ENCODE results near the gene NPHP4. TPM values are rescaled to one million over a fixed set of nuclear protein-coding genes. Genes with fewer than 3 reads are reported as not detected.

NPHP4 gene
- total and polyA plus RNA-seq, 9 of the 15 experiments (the other 6 are each of a cell fraction or from before 2014, with no cell fraction given): 0.52 to 26.2 (median 6.7) TPM

DNA sequence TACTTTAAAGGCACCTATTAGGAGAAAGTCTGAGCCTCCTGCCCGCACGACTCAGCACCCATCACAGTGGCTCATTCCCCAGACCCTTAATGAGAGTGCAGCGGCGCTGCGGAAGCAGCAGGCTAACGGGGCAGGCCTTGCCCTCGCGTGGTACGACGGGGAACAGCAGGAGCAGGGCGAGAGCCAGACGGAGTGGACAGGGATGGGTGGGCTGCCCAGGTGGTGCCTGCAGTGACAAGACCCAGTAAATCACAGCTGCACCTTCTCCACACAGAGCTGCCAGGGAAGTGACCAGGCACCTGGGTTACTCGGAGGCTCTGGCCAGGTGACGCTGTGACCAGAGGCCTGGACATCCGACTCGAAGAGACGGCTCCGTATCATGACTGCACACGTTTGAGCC is 131.9 kb downstream of the NPHP4 start:
- DNase-seq (ENCODE audit: extremely low read depth in 1 of 4, low spot score in 3 of 4) (no peak), FAIRE-seq (no peak), ATAC-seq (no peak)
- no peaks in the 10 kb centered on the region for H3K9me1 ChIP-seq (ENCODE audit: control insufficient read depth, insufficient read depth, low read length)
- H2AFZ ChIP-seq (ENCODE audit: low read depth, low read length): no peak overlapping the region
- no peaks in the 10 kb centered on the region for H3K79me2 ChIP-seq (ENCODE audit: control insufficient read depth, insufficient read depth, low read length)
- H3K4me1 ChIP-seq (replicated peaks in 1 of 2; ENCODE audit: control insufficient read depth in 2 of 2, insufficient read depth in 2 of 2, low read length in 2 of 2): peaks cover 0 to 20% of the 10 kb centered on the region in 2 experiments; a peak in 1 of 5 replicates
- intact Hi-C loops (cut with micrococcal nuclease) (no loop called here), in situ Hi-C loops (cut with MboI) (no loop called here)
- no TSS peak for BruUV-seq (replicated peaks)
- H3K27me3 ChIP-seq (ENCODE audit: control insufficient read depth in 2 of 2, insufficient read depth in 2 of 2, low read length in 2 of 2): 0 out of 5 replicates have a peak, but pooled peaks cover 0 to 3% of the 10 kb centered on the region in 2 experiments
- H4K20me1 ChIP-seq (replicated peaks; ENCODE audit: control insufficient read depth, insufficient read depth, low read length): no peaks in the 10 kb centered on the region; the same call in 1 of the 2 replicates
- no peak overlapping the region; a peak in 1 of 4 replicates for H3K9ac ChIP-seq (ENCODE audit: insufficient read depth in 1 of 2, low read depth in 2 of 2, low read length in 2 of 2)
- H3K9me3 ChIP-seq (replicated peaks; ENCODE audit: control insufficient read depth, insufficient read depth, low read depth, low read length): no peaks in the 10 kb centered on the region
- POLR2A ChIA-PET: no interaction called here
- WGBS (ENCODE audit: insufficient coverage, low coverage, missing lambda C conversion rate): 72% methylated on average over 19 of the region's 19 CpGs
- H3K27ac ChIP-seq (ENCODE audit: extremely low read depth, low read depth, low read length): no peak overlapping the region
- no peak overlapping the region for H3K4me2 ChIP-seq (ENCODE audit: insufficient read depth, low read length)
- CTCF ChIA-PET (ENCODE audit: low intra/inter-chr PET ratio): no interaction called here
- no peak for TF ChIP-seq GATA2 (CRISPR knock-in tag; IDR thresholded peaks at IDR 0.05)
- no peak for TF ChIP-seq POLR2H (tag; IDR thresholded peaks at IDR 0.05; ENCODE audit: low read depth)
- TF ChIP-seq ETV1 (tag; conservative IDR thresholded peaks at IDR 0.05; ENCODE audit: low read depth): no peak
- TF ChIP-seq, protein P1, sequence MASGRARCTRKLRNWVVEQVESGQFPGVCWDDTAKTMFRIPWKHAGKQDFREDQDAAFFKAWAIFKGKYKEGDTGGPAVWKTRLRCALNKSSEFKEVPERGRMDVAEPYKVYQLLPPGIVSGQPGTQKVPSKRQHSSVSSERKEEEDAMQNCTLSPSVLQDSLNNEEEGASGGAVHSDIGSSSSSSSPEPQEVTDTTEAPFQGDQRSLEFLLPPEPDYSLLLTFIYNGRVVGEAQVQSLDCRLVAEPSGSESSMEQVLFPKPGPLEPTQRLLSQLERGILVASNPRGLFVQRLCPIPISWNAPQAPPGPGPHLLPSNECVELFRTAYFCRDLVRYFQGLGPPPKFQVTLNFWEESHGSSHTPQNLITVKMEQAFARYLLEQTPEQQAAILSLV (tag; IDR thresholded peaks at IDR 0.05): no peak
- no peak for TF ChIP-seq NONO (IDR thresholded peaks at IDR 0.05; ENCODE audit: low read depth in 2 of 2, low read length in 1 of 2)
- TF ChIP-seq CXXC5 (CRISPR knock-in tag; IDR thresholded peaks at IDR 0.05): no peak
- TF ChIP-seq POLR2AphosphoS5 (IDR thresholded peaks at IDR 0.05; ENCODE audit: control insufficient read depth, insufficient read depth, low read depth, low read length): no peak
- TF ChIP-seq SAFB (IDR thresholded peaks at IDR 0.05; ENCODE audit: borderline replicate concordance, low read depth, low read length): no peak
- TF ChIP-seq ZNF76 (CRISPR knock-in tag; IDR thresholded peaks at IDR 0.05; ENCODE audit: borderline replicate concordance): no peak
- no peak for TF ChIP-seq ZNF780A (CRISPR knock-in tag; IDR thresholded peaks at IDR 0.05)
- TF ChIP-seq, protein P2, sequence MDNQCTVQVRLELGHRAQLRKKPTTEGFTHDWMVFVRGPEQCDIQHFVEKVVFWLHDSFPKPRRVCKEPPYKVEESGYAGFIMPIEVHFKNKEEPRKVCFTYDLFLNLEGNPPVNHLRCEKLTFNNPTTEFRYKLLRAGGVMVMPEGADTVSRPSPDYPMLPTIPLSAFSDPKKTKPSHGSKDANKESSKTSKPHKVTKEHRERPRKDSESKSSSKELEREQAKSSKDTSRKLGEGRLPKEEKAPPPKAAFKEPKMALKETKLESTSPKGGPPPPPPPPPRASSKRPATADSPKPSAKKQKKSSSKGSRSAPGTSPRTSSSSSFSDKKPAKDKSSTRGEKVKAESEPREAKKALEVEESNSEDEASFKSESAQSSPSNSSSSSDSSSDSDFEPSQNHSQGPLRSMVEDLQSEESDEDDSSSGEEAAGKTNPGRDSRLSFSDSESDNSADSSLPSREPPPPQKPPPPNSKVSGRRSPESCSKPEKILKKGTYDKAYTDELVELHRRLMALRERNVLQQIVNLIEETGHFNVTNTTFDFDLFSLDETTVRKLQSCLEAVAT (IDR thresholded peaks at IDR 0.05): no peak
- no peak for TF ChIP-seq HMGN3 (IDR thresholded peaks at IDR 0.05; ENCODE audit: borderline replicate concordance, extremely low read depth, insufficient read length, low read depth, low read length)
- TF ChIP-seq, protein P3, sequence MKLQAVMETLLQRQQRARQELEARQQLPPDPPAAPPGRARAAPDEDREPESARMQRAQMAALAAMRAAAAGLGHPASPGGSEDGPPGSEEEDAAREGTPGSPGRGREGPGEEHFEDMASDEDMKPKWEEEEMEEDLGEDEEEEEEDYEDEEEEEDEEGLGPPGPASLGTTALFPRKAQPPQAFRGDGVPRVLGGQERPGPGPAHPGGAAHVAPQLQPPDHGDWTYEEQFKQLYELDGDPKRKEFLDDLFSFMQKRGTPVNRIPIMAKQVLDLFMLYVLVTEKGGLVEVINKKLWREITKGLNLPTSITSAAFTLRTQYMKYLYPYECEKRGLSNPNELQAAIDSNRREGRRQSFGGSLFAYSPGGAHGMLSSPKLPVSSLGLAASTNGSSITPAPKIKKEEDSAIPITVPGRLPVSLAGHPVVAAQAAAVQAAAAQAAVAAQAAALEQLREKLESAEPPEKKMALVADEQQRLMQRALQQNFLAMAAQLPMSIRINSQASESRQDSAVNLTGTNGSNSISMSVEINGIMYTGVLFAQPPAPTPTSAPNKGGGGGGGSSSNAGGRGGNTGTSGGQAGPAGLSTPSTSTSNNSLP (IDR thresholded peaks at IDR 0.05; ENCODE audit: borderline replicate concordance, low read depth, low read length): no peak
- TF ChIP-seq, protein P4, sequence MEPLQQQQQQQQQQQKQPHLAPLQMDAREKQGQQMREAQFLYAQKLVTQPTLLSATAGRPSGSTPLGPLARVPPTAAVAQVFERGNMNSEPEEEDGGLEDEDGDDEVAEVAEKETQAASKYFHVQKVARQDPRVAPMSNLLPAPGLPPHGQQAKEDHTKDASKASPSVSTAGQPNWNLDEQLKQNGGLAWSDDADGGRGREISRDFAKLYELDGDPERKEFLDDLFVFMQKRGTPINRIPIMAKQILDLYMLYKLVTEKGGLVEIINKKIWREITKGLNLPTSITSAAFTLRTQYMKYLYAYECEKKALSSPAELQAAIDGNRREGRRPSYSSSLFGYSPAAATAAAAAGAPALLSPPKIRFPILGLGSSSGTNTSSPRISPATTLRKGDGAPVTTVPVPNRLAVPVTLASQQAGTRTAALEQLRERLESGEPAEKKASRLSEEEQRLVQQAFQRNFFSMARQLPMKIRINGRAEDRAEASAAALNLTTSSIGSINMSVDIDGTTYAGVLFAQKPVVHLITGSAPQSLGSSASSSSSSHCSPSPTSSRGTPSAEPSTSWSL (CRISPR knock-in tag; IDR thresholded peaks at IDR 0.05; ENCODE audit: borderline replicate concordance): no peak
- TF ChIP-seq PCBP2 (IDR thresholded peaks at IDR 0.05; ENCODE audit: low read depth, low read length, poor library complexity, severe bottlenecking): no peak
- no peak overlapping the region for H3K4me3 ChIP-seq
- H3K36me3 ChIP-seq (ENCODE audit: control insufficient read depth, insufficient read depth, low read length): peaks cover 12% of the 10 kb centered on the region; the same call in 2 of the 3 replicates
